A673 (cell line): ENCODE data around the gene NES. TPM values are rescaled to one million over a fixed set of nuclear protein-coding genes. Genes with fewer than 3 reads are reported as not detected.

Experiments
- BruUV-seq: library from RNA; stranded (reverse); fragments of 400-500 nt; replicated peaks from 2 replicates; lab custom pipeline; 2021; lab: Mats Ljungman, UMichigan
- CTCF ChIA-PET: fragments of 300-600 bp; sonication (Branson Sonifier 250); formaldehyde crosslinking; loops from one replicate; lab custom pipeline; 2022; ENCODE audit warnings: antibody characterized with exemption; lab: Charles Lee
- POLR2A ChIA-PET: fragments of 300-600 bp; sonication (Branson Sonifier 250); formaldehyde crosslinking; loops from one replicate; lab custom pipeline; 2022; ENCODE audit warnings: antibody characterized with exemption; ENCODE audit not compliant: low non-redundant PET; lab: Charles Lee
- DNase-seq: peaks from one replicate; pipeline ENCODE4 v3.0.0-alpha.2; 2015; ENCODE audit warnings: low spot score
- H3K27ac ChIP-seq: fragments of 200-600 bp; sonication (generic); 2 replicates; pipeline ENCODE4 v1.5.1; 2016; ENCODE audit warnings: mixed run types, low read depth, mild to moderate bottlenecking, mixed read lengths, antibody characterized with exemption, low read length; ENCODE audit not compliant: poor library complexity, severe bottlenecking
- H3K27me3 ChIP-seq: fragments of 200-600 bp; sonication (generic); replicated peaks from 2 replicates; pipeline ENCODE4 v1.6.1; 2017; ENCODE audit warnings: mixed run types, low read depth, mild to moderate bottlenecking, mixed read lengths, antibody characterized with exemption, low read length; ENCODE audit not compliant: insufficient read depth, poor library complexity
- H3K36me3 ChIP-seq: fragments of 200-600 bp; sonication (generic); 2 replicates; pipeline ENCODE4 v1.6.1; 2016; ENCODE audit warnings: mixed run types, mild to moderate bottlenecking, mixed read lengths, antibody characterized with exemption, low read length; ENCODE audit not compliant: insufficient read depth, poor library complexity, severe bottlenecking
- H3K4me1 ChIP-seq: fragments of 200-600 bp; sonication (generic); 2 replicates; pipeline ENCODE4 v1.6.1; 2017; ENCODE audit warnings: mixed run types, mild to moderate bottlenecking, mixed read lengths, antibody characterized with exemption, low read length; ENCODE audit not compliant: insufficient read depth, poor library complexity, severe bottlenecking
- H3K4me3 ChIP-seq: fragments of 200-600 bp; sonication (generic); 2 replicates; pipeline ENCODE4 v1.5.1; 2016; ENCODE audit warnings: low read depth, mixed run types, mild to moderate bottlenecking, mixed read lengths, low read length; ENCODE audit not compliant: poor library complexity, severe bottlenecking
- H3K9me3 ChIP-seq: fragments of 200-600 bp; sonication (generic); 2 replicates; pipeline ENCODE4 v1.6.1; 2016; ENCODE audit warnings: mixed run types, low read depth, mild to moderate bottlenecking, mixed read lengths, antibody characterized with exemption, low read length; ENCODE audit not compliant: poor library complexity, severe bottlenecking
- CTCF ChIP-seq: fragments of 300-800, 200-600 bp; sonication (generic); conservative IDR thresholded peaks from 2 replicates; pipeline ENCODE4 v1.5.1; 2017; ENCODE audit warnings: low read depth, mild to moderate bottlenecking, antibody characterized with exemption, low read length, moderate library complexity, mixed read lengths
- EZH2 ChIP-seq: fragments of 200-600 bp; sonication (generic); IDR thresholded peaks from 2 replicates; pipeline ENCODE4 v1.6.1; 2017; ENCODE audit warnings: borderline replicate concordance, low read depth, mild to moderate bottlenecking, mixed read lengths, antibody characterized with exemption, low read length; ENCODE audit not compliant: poor library complexity, severe bottlenecking
- intact Hi-C: fragments of 100-400 bp; cut with micrococcal nuclease; formaldehyde crosslinking; loops from one replicate; pipeline ENCODE4 v1.10.0; 2022; ENCODE audit not compliant: unreplicated experiment
- total RNA-seq: library from RNA; stranded (reverse); gene quantifications from 2 replicates; pipeline ENCODE4 v1.2.3, GENCODE V29; 2021

NES gene
- total RNA-seq, 1 experiment from 2014 or later, result 8.7 TPM

GRCh38 chr1:156696755-156697154, 19.5 kb upstream of the NES start:
- no TSS peak for BruUV-seq
- H3K27me3 ChIP-seq, result no peaks in the 10 kb centered on the region
- H3K27ac ChIP-seq, result no peak overlapping the region
- intact Hi-C loops, result no loop called here
- CTCF ChIA-PET, result no interaction called here
- TF ChIP-seq EZH2 (no peak), CTCF (no peak)
- H3K36me3 ChIP-seq, result no peaks in the 10 kb centered on the region
- no peak overlapping the region for H3K4me3 ChIP-seq
- no peaks in the 10 kb centered on the region for H3K9me3 ChIP-seq
- H3K4me1 ChIP-seq, result peaks cover 17% of the 10 kb centered on the region
- DNase-seq, result no peak
- POLR2A ChIA-PET, result no interaction called here

DNA sequence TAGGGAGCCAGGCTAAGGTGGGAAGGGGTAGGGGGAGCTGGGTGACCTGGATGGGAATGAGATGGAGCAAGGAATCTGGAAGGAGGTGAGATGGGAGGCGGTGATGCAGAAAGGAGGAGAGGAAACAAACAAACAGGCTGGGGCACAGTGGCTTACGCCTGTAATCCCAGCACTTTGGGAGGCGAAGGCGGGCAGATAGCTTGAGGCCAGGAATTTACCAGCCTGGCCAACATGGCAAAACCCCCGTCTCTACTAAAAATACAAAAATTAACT, 17.4 kb upstream of the NES start:
- ChIA-PET POLR2A (no interaction called here), CTCF (no interaction called here)
- Histone ChIP-seq H3K4me3 (no peak overlapping the region), H3K27ac (no peak overlapping the region), H3K36me3 (no peaks in the 10 kb centered on the region), H3K27me3 (no peaks in the 10 kb centered on the region), H3K9me3 (no peaks in the 10 kb centered on the region), H3K4me1 (peaks cover 21% of the 10 kb centered on the region)
- DNase-seq, result no peak
- intact Hi-C loops, result no loop called here
- no TSS peak for BruUV-seq
- no peak for TF ChIP-seq CTCF
- TF ChIP-seq EZH2, result no peak

GRCh38 chr1:156693848-156694689, 16.9 kb upstream of the NES start:
- H3K4me1 ChIP-seq, result peaks cover 22% of the 10 kb centered on the region
- ChIA-PET CTCF (no interaction called here), POLR2A (no interaction called here)
- H3K27ac ChIP-seq, result no peak overlapping the region
- TF ChIP-seq CTCF (no peak), EZH2 (no peak)
- no peaks in the 10 kb centered on the region for H3K36me3 ChIP-seq
- H3K9me3 ChIP-seq, result no peaks in the 10 kb centered on the region
- no peak for DNase-seq
- no TSS peak for BruUV-seq
- no peaks in the 10 kb centered on the region for H3K27me3 ChIP-seq
- intact Hi-C loops, result no loop called here
- H3K4me3 ChIP-seq, result no peak overlapping the region
